Upper lobe of left lung (tissue), 4 donors: ENCODE measurements around the gene ZNF264.

Experiments used
- CTCF ChIP-seq, 6 experiments: fragments of 450-650 bp in 4 of 6; fragments of 200-600 bp in 2 of 6; sonication (generic) in 2 of 6; IDR thresholded peaks; one replicate each; pipeline ENCODE4 v1.5.1; 2016 to 2019; ENCODE audit warnings: antibody characterized with exemption in 6 of 6
- POLR2AphosphoS5 ChIP-seq, 2 donors: sonication (generic); formaldehyde crosslinking; IDR thresholded peaks; one replicate each; pipeline ENCODE4 v1.5.1; 2017; ENCODE audit warnings: antibody characterized with exemption in 2 of 2

GRCh38 chr19:57244513-57244912, 53.2 kb downstream of the ZNF264 start:
- TF ChIP-seq CTCF (IDR thresholded peaks at IDR 0.05) (no peak), POLR2AphosphoS5 (IDR thresholded peaks at IDR 0.05) (no peak)
